Neutrophil (primary cell): Measurements from ENCODE around the gene MAGEB17.
"Not testable (repeated sequence)": the region's sequence is repeated elsewhere in the genome, so short reads cannot be mapped to it uniquely, and the experiment has no call there.

ENCODE experiments used
- H3K27ac ChIP-seq: fragments of 200-600 bp; sonication (generic); 2 replicates; pipeline ENCODE4 v1.5.1; 2016; ENCODE audit warnings: mild to moderate bottlenecking, moderate library complexity
- H3K27me3 ChIP-seq: fragments of 200-600 bp; sonication (generic); 2 replicates; pipeline ENCODE4 v1.6.0; 2016; ENCODE audit warnings: mild to moderate bottlenecking
- H3K36me3 ChIP-seq: fragments of 200-600 bp; sonication (generic); 2 replicates; pipeline ENCODE4 v1.5.1; 2017
- H3K4me1 ChIP-seq, 2 experiments: fragments of 200-600 bp in 1 of 2; sonication (generic) in 1 of 2; 1 replicate in 1 of 2; 2 replicates in 1 of 2; pipeline versions ENCODE4 v1.5.1 to v1.6.1; 2013 to 2016; ENCODE audit warnings: low read depth in 1 of 2, low read length in 1 of 2, mild to moderate bottlenecking in 1 of 2, moderate library complexity in 1 of 2; ENCODE audit not compliant: control insufficient read depth in 1 of 2, insufficient read depth in 1 of 2
- H3K4me3 ChIP-seq, 2 experiments: fragments of 200-600 bp in 1 of 2; sonication (generic) in 1 of 2; 1 replicate in 1 of 2; 2 replicates in 1 of 2; pipeline ENCODE4 v1.5.1; 2013 to 2016; ENCODE audit warnings: low read depth in 1 of 2, low read length in 1 of 2, mild to moderate bottlenecking in 1 of 2, moderate library complexity in 1 of 2
- H3K9me3 ChIP-seq: fragments of 200-600 bp; sonication (generic); 2 replicates; pipeline ENCODE4 v1.5.1; 2016
- TF ChIP-seq, protein P1 (sequence below): fragments of 200-600 bp; sonication (generic); IDR thresholded peaks from 2 replicates; pipeline ENCODE4 v1.5.1; 2016; ENCODE audit warnings: antibody characterized with exemption

MAGEB17 gene

DNA sequence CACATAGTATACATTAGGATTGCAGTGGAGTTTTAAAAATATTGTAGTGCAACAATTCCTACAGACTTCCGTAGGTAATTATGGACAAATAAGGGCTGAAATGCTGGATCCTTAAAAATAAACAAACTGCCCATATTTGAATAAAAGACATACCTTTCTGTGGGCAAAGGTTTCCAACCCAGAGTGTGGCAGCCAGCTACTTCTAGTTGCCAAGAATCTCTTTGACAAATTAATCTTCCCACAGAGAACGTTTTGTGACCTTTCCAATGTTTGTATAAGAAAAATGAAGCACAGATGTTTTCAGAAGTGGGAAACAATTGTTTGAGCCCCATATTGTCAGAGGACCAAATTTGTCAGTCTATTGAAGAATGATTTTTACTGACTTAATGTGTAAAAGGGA is 22.9 kb upstream of the MAGEB17 start:
- no peaks in the 10 kb centered on the region for H3K27me3 ChIP-seq
- TF ChIP-seq, protein P1, sequence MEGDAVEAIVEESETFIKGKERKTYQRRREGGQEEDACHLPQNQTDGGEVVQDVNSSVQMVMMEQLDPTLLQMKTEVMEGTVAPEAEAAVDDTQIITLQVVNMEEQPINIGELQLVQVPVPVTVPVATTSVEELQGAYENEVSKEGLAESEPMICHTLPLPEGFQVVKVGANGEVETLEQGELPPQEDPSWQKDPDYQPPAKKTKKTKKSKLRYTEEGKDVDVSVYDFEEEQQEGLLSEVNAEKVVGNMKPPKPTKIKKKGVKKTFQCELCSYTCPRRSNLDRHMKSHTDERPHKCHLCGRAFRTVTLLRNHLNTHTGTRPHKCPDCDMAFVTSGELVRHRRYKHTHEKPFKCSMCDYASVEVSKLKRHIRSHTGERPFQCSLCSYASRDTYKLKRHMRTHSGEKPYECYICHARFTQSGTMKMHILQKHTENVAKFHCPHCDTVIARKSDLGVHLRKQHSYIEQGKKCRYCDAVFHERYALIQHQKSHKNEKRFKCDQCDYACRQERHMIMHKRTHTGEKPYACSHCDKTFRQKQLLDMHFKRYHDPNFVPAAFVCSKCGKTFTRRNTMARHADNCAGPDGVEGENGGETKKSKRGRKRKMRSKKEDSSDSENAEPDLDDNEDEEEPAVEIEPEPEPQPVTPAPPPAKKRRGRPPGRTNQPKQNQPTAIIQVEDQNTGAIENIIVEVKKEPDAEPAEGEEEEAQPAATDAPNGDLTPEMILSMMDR: no peak

DNA sequence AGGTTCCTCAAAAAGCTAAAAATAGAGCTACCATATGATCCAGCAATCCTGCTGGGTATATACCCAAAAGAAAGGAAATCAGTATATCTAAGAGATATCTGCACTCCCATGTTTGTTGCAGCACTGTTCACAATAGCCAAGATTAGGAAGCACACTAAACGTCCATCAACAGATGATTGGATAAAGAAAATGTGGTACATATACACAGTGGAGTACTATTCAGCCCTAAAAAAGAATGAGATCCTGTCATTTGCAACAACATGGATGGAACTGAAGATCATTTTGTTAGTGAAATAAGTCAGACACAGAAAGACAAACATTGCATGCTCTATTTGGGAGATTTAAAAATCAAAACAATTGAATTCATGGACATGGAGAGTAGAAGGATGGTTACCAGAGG is 22.2 kb upstream of the MAGEB17 start:
- not testable (repeated sequence) for H3K27ac ChIP-seq, H3K9me3 ChIP-seq, H3K27me3 ChIP-seq, H3K4me3 ChIP-seq, H3K4me1 ChIP-seq, H3K36me3 ChIP-seq

More for the DNA sequence above, 22.9 kb upstream of the MAGEB17 start:
- H3K27ac ChIP-seq: no peak overlapping the region
- H3K4me3 ChIP-seq: no peak overlapping the region
- no peaks in the 10 kb centered on the region for H3K36me3 ChIP-seq
- H3K4me1 ChIP-seq: no peaks in the 10 kb centered on the region
- H3K9me3 ChIP-seq: no peaks in the 10 kb centered on the region

- H3K4me3 ChIP-seq: no peak overlapping the region
- no peaks in the 10 kb centered on the region for H3K9me3 ChIP-seq
- H3K27ac ChIP-seq: no peak overlapping the region
- TF ChIP-seq, protein P1: no peak
- no peaks in the 10 kb centered on the region for H3K36me3 ChIP-seq
- no peaks in the 10 kb centered on the region for H3K4me1 ChIP-seq
- H3K27me3 ChIP-seq: no peaks in the 10 kb centered on the region
Observed at GRCh38 chrX:16145656-16146055, 21.6 kb upstream of the MAGEB17 start.

DNA sequence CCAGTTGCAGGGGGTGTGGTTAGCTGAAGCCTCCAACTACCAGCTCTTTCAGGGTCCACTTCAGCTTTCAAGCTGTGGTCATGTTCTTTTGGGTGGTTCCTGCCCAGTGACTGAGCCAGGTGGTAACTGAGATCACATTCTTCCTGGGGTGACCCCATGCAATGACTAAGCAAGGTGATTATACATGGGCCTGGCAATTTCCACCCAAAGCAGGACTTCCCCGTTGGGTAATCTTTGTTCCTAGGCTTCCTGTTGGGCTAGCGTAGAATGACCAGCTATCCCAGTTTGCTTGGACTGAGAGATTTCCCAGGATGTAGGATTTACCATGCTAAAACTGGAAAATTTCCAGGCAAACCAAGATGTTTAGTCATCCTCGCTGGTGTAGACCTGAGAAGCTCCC is 18.4 kb upstream of the MAGEB17 start:
- Histone ChIP-seq H3K4me3 (no peak overlapping the region), H3K27me3 (no peaks in the 10 kb centered on the region), H3K4me1 (no peaks in the 10 kb centered on the region), H3K27ac (no peak overlapping the region), H3K9me3 (no peaks in the 10 kb centered on the region), H3K36me3 (no peaks in the 10 kb centered on the region)
- TF ChIP-seq, protein P1: no peak

DNA sequence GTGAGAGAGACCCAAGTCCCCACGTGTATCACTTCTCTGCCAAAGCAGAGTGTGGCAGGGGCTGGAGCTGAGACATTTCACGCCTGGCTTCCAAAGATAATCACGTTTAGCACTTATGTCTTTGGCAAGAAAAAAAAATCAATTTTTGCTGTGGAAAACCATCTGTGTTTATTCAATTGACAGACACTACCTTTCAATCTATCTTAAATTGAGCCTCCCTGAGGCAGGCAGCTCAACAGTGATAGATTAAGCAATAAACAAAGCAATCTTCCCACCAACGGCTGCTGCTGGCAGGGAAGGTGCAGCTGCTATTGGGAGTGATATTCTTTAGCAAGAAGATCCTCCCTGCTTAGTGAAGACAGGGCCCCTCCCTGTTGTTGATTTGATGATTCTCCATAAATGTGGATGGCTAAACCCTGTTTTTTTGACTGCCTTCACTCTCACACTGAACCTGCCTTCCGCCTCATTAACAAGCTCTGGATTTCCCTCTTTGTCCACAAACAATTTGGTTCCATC is 11.6 kb upstream of the MAGEB17 start:
- TF ChIP-seq, protein P1: no peak
- no peak overlapping the region for H3K27ac ChIP-seq
- no peaks in the 10 kb centered on the region for H3K36me3 ChIP-seq
- H3K4me3 ChIP-seq: no peak overlapping the region
- no peaks in the 10 kb centered on the region for H3K9me3 ChIP-seq
- H3K4me1 ChIP-seq: no peaks in the 10 kb centered on the region
- no peaks in the 10 kb centered on the region for H3K27me3 ChIP-seq

DNA sequence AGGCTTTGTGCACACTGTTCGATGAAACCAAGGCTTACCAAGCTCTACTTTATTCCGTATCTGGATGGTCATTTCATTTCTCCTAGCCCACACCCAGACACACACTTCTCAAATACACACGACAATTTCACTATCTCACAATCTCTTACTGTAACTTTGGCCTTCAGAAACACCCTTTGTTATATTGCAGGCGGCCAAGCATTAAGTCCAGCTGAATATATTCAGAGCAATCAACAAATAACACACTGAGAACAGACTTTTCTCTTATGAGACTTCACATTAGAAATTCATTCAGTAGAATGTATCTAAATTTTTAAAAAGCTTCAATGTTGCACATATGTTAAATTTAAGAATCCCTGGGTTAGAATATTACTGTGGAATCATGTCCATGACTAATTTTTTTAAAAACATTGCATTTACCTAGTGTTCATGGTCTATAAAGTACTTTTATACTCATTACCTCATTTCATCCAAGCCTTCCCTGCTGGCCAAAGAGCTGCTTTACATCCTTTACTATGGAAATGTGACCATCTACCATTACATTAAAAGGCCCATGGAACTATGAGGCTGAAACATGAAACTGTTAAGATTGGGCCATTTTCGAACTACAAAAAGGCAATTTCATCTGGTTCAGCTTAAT is 10.5 kb upstream of the MAGEB17 start:
- H3K9me3 ChIP-seq: no peaks in the 10 kb centered on the region
- H3K4me3 ChIP-seq: no peak overlapping the region
- TF ChIP-seq, protein P1: no peak
- H3K36me3 ChIP-seq: no peaks in the 10 kb centered on the region
- H3K4me1 ChIP-seq: no peaks in the 10 kb centered on the region
- H3K27me3 ChIP-seq: no peaks in the 10 kb centered on the region
- H3K27ac ChIP-seq: no peak overlapping the region
